HTERT RPE-1 (cell line): ENCODE data around the gene GLRX3.
"Not testable (repeated sequence)": the region's sequence is repeated elsewhere in the genome, so short reads cannot be mapped to it uniquely, and the experiment has no call there.

Experiments used
- in situ Hi-C: fragments of 300-500 bp; cut with MboI; formaldehyde crosslinking; loops from 4 replicates; pipeline ENCODE4 v1.14.3; 2020; ENCODE audit warnings: low sequenced_read_pairs

The GLRX3 gene

DNA sequence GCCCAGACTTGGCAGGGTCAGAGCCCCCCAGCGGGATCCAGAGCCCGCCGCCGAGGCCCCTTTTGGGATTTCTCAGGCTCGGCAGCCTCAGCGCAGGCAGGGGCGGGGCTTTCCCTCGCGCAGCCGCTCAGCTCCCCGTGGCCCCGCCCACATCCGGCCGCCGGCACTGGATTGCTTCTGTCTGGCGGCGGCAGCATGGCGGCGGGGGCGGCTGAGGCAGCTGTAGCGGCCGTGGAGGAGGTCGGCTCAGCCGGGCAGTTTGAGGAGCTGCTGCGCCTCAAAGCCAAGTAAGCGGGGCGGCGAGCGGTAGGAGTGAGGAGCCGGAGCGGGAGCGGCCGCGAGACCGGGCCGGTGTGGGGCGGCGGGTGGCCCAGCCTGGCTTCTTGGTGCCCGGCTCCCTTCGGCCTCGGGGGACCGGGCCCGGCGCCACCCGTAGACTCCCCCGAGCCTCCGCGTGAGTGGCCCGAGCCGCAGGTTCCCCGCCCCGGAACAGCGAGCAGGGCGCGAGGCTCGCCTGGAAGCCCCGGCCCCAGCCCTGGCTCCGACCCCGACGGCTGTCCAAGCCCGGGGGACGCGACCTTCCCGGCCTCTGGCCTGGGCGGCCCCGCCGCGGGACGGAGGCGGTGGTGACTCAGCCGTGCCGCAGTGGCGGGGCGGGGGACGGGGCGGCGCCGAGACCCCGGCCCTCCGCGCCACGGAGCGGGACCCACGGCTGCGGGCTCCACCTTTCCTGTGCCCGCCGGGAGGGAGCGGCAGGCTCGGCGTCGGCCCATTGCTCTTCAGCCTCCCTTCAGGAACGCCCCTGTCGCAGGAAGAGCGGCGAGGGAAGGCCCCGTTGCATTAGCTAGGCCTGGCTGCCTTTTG lies at the start of gene GLRX3:
TSS of gene GLRX3 (plus strand) at position 166 of the 864 bp plus-strand sequence. CDS start at position 196, 30 bp downstream.
- in situ Hi-C loops, result no loop called here

DNA sequence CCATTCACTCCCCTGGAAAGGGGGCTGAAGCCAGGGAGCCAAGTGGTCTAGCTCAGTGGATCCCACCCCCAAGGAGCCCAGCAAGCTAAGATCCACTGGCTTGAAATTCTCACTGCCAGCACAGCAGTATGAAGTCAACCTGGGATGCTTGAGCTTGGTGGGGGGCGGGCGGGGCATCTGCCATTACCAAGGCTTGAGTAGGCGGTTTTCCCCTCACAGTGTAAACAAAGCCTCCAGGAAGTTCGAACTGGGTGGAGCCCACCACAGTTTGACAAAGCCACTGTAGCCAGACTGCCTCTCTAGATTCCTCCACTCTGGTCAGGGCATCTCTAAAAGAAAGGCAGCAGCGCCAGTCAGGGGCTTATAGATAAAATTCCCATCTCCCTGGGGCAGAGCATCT lies 45.6 kb upstream of the GLRX3 start:
- in situ Hi-C loops, result not testable (repeated sequence)

GRCh38 chr10:130099344-130099743 lies 36.8 kb upstream of the GLRX3 start:
- in situ Hi-C loops, result no loop called here

DNA sequence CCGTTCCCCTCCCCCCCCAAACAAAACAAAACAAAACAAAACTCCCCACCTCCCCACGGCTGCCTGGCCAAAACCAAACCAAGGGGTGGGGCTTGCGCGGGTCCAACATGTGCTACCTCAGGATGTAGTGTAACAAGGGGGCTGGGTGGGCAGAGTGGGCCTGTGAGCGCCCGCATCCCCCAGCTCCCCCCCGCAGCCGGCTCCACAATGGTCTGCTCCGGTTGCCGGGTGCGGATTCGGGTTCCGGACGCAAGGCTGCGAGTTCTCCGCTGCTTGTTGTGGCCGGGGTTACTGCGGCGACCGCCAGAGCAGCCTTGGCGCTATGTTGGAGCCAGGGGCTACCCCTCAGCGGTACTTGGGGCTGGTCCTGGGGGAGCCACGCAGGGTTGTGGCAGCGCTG lies 30.5 kb upstream of the GLRX3 start:
- in situ Hi-C loops, result no loop called here

DNA sequence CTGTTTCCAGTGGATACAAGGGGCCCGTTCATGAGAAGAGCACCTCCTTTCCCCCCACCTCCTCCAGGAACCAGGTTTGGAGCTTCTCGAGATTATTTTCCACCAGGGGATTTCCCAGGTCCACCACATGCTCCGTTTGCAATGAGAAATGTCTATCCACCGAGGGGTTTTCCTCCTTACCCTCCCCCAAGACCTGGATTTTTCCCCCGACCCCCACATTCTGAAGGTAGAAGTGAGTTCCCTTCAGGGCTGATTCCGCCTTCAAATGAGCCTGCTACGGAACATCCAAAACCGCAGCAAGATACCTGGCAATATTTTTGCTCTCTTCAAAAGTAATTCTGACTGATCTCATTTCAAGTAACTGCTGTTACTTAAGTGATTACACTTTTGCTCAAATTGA lies 28.0 kb upstream of the GLRX3 start:
- in situ Hi-C loops, result not testable (repeated sequence)

DNA sequence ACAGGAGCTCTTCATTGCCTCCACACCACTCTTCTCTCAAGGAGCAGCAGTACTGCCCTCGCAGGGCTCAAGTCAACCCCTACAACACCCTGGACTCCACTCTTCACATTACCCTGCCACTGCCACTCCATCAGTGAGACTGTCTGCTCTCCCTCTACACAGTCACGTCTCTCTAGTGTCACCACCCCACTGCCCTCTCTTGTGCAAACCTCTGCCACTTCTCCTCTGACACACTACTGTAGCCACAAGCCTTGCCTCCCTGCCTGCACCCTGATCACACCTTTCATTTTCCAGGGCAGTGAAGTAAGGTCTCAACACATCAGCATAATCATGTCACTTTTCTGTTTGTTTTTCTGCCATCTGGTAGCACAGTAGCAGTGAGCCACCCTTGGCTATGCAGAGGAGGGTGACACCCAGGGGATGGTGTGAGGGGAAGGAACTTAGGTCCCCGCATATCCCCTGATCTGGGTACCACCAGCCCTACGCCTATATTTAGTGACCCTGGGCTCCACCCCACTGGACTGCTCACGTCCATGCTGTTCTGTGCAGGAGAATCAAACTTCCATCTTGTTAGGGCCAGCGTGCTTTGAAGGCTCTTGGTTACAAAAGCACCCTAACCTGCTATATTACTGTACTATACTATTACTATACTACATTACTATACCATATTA lies 27.1 kb upstream of the GLRX3 start:
- in situ Hi-C loops, result no loop called here

- in situ Hi-C loops, result no loop called here
These were observed 26.4 kb upstream of the GLRX3 start for GRCh38 chr10:130109796-130110245.

DNA sequence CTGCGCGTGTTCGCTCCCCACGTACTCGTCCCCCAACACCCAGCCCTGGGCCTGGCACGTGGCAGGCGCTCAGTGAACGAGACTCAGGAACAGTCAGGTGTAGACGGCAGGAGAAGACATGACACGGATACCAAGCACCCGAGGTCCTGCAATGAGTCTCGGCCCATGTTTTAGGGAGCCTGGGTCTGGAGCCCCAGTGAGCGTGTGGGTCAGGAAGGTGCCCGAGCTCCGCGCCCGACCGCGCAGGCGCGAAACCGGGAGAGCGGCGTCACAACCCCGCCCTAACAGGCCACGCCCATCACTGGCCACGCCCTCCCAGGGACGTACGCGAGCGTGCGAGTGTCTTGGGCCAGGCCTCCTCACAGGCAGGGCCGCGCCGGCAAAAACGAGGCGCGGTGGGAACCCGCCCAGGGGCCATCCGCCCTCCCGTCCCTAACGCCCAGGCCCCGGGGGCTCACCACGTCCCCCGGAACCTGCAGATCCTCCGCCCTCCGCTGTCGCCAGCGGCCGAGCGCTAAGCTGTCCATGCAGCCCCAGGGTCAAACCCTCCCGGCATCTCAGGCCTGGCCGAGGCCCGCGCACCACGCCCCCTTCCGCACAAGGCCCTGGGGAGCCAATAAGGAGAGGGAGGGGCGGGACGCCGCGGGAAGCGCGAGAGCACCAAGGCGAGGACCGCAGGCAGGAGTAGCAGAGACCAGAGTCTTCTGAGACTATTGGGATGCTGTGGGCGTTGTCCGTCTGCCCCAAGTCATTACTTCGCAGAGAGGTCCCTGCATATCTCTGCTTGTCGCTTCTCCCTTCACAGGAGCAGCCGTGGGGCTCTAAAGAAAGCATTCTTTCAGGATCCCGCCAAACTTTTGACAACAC lies 25.7 kb upstream of the GLRX3 start, which contains the start of gene C10orf143:
TSS of gene C10orf143 (minus strand) at position 585 of the 867 bp plus-strand sequence. CDS start at position 527, 58 bp downstream.
- in situ Hi-C loops, result no loop called here

DNA sequence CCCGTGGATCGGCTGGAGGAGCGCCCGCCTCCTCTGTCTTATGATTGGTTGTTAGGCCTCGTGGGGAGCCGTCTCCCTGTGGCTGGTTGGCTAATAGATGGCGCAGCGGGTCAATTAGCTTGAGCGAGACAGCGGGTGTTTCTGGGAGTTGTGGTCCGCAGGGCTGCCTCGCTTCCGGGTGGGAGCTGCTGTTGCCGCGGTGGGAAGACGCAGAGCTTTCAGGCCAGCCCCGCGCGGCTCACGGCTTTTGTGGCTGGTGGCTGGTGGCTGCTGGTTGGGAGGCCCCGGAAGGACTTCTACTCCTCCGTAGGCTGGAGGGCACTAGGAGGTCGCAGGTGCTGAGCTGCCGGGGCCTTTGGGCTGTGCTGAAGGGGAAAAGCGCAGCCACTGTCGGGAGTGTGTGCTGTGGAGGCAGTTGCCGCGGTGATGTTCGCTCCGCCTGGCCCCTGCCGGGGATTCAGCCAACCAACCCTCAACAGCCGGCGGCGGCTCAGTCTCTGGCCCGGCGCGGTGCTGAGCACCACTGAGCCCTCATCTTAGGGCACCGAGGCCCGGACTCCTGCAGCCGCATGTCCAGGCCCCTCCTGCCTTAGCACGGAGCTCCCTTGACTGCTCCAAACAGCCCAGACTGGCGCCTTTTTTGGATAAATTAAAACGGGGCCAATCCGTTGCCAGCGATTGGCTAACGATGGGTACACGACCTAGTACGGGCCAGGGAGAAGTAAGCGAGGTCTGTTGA lies 24.9 kb upstream of the GLRX3 start:
- in situ Hi-C loops, result no loop called here

DNA sequence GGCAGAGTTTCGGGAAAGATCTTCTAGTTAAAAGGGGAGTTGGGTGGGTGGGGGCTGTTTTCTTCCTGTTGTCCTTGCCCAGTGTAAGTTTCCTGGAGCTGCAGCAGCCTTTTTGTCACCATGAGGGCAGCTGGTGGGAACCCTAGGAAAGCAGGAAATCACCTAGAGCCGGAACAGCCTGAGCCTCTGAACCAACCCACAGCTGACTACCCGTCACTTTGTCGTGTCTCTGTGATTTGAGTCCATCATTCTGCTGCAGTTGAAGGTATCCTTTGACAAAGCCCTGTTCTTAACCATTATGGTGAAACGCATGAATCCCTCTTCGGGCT lies 24.4 kb upstream of the GLRX3 start:
- in situ Hi-C loops, result no loop called here

DNA sequence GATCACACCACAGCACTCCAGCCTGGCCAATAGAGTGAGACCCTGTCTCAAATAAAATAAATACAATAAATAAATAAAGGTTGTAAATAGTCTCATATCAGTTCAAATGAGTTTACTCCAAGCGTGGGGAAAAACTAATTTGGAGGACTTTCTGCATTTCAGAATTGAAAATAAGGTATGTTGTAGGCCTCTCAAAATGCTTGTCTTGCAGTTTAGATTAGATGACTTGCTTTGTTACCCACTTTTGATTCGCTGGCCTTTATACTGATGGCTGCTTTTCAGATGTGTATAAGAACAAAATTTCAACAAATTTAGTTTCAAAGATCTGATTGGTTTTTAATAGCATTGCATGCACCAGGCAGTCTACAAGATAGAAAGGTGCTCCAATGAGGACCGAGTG lies 23.4 kb upstream of the GLRX3 start:
- in situ Hi-C loops, result no loop called here

DNA sequence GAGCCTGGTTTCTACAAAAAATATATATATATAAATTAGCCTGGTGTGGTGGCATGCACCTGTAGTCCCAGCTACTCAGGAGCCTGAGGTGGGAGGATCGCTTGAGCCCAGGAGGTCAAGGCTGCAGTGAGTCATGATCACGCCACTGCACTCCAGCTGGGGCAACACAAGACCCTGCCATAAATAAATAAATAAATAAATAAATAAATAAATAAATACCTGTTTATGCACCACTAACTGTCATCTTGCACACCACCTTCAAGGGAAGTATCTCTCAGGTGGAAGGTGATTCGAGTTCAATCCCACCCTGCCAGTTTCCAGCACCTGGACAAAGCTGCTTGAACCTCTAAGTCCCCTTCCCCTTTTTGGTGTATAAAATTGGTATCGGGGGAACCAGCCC lies 19.2 kb upstream of the GLRX3 start:
- in situ Hi-C loops, result not testable (repeated sequence)

- in situ Hi-C loops, result not testable (repeated sequence)
These were observed 18.7 kb upstream of the GLRX3 start for GRCh38 chr10:130117535-130117934.

GRCh38 chr10:130121486-130122079 lies 14.6 kb upstream of the GLRX3 start:
- in situ Hi-C loops, result no loop called here

- in situ Hi-C loops, result no loop called here
These were observed 8.7 kb upstream of the GLRX3 start for GRCh38 chr10:130127364-130128061.

DNA sequence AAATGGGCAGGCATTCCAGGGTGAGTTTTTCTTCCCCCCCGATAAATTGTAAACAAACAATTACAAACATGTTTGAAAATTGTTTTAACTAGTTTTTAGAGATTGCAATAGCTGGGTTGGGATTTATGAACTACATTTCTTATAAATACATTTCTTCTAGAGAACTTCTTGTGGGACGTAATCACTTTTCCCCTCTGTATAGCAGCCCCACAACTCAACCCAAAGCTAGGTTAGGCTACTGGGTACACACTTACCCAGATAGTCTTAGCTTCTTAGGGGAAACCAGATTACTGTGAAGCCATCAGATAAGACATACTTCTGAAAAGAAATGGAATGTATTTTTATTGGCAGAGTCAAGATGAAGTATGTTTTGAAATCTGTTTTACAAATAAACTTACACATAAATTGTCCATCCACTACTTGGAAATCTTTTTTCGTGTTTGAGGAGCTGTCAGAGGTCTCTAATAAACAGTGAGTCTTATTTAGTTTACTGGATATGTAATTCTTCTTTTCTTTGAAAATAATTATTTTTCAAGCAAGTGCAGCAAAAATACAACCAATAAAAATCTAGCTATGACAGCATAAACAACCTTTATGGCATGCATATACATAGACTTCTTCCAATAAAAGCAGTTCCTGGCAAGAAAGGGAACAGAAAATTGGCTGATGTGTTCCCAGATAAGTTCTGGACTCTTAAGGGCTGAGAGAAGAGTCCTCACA lies 8.0 kb upstream of the GLRX3 start:
- in situ Hi-C loops, result no loop called here

- in situ Hi-C loops, result no loop called here
These were observed 7.3 kb upstream of the GLRX3 start for GRCh38 chr10:130128922-130129321.

DNA sequence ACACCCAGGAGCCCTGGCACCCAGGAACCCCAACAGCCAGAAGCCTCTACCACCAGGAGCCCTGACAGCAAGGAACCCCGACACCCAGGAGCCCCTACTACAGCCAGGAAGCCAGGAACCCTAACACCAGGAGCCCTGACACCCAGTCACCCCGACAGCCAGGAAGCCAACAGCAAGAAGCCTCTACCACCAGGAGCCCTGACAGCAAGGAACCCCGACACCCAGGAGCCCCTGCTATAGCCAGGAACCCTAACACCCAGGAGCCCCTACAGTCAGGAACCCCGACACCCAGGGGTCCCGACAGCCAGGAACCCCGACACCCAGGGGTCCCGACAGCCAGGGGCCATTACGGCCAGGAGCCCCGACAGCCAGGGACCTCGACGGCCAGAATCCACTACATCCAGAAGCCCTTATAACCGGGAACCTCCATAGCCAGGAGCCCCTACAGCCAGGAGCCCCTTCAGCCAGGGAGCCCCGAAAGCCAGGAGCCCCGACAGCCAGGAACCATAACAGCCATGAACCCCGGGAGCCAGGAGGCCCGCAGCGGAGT lies 440 bp upstream of the GLRX3 start:
- in situ Hi-C loops, result no loop called here

- in situ Hi-C loops, result no loop called here
These were observed 878 bp downstream of the GLRX3 start for GRCh38 chr10:130137090-130137448.
